Upper lobe of right lung (tissue), 1 donor: ENCODE results near the gene TBCK. TPM values are rescaled to one million over a fixed set of nuclear protein-coding genes. Genes with fewer than 3 reads are reported as not detected.

Source experiments
- ATAC-seq: fragments of 200-7000 bp; cut with Tn5 transposase; one replicate; pipeline ENCODE4 v1.9.1; 2020; ENCODE audit warnings: mild to moderate bottlenecking, moderate library complexity
- DNase-seq: peaks from one replicate; pipeline ENCODE4 v3.0.0-alpha.2; 2020
- H3K27ac ChIP-seq: fragments of 200-600 bp; one replicate; pipeline ENCODE4 v1.8.0; 2022
- H3K27me3 ChIP-seq: fragments of 200-600 bp; one replicate; pipeline ENCODE4 v1.8.0; 2022; ENCODE audit warnings: mild to moderate bottlenecking
- H3K36me3 ChIP-seq: fragments of 200-600 bp; one replicate; pipeline ENCODE4 v1.8.0; 2022
- H3K4me1 ChIP-seq: fragments of 200-600 bp; one replicate; pipeline ENCODE4 v1.8.0; 2022
- H3K4me3 ChIP-seq: fragments of 200-600 bp; one replicate; pipeline ENCODE4 v1.8.0; 2022; ENCODE audit warnings: mild to moderate bottlenecking
- H3K9me3 ChIP-seq: fragments of 200-600 bp; one replicate; pipeline ENCODE4 v1.8.0; 2022
- intact Hi-C: fragments of 100-400 bp; cut with DNase I; formaldehyde crosslinking; loops from one replicate; pipeline ENCODE4 v1.11.0; 2022
- total RNA-seq: library from RNA; stranded (reverse); fragmentation: NEBNext Ultra II Directional; extraction: Animal tissue kit (Norgen Biotek cat#: 25700); gene quantifications from one replicate; pipeline ENCODE4 v1.2.1, GENCODE V29; 2021
- TF ChIP-seq, protein P1 (sequence below): fragments of 200-600 bp; IDR thresholded peaks from one replicate; pipeline ENCODE4 v1.8.0; 2022; ENCODE audit warnings: antibody characterized with exemption
- donor health status: DM: no; HTN: yes; CAD: no; lungs with severe emphysema.

The TBCK gene
- total RNA-seq, 1 donor from 2014 or later = 51.7 TPM

DNA sequence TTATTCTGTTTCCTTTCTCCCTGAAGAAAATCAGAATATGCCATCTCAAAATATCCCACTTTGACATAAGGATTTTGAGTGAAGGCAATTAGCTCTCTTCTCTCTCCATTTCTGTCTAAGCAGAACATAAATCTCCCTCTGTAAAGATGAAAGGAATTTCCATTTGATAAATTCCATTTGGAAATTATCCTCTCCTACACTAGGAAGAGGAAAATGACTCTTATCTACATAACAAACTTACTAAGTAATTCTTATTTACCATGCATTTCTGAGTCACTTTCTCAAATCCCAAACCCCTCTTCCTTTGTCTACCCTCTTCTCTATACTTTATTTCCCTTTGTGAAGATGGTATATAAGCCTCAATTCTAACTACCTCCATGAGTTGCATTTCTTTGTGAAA is 11.4 kb downstream of the TBCK start:
- TF ChIP-seq, protein P1, sequence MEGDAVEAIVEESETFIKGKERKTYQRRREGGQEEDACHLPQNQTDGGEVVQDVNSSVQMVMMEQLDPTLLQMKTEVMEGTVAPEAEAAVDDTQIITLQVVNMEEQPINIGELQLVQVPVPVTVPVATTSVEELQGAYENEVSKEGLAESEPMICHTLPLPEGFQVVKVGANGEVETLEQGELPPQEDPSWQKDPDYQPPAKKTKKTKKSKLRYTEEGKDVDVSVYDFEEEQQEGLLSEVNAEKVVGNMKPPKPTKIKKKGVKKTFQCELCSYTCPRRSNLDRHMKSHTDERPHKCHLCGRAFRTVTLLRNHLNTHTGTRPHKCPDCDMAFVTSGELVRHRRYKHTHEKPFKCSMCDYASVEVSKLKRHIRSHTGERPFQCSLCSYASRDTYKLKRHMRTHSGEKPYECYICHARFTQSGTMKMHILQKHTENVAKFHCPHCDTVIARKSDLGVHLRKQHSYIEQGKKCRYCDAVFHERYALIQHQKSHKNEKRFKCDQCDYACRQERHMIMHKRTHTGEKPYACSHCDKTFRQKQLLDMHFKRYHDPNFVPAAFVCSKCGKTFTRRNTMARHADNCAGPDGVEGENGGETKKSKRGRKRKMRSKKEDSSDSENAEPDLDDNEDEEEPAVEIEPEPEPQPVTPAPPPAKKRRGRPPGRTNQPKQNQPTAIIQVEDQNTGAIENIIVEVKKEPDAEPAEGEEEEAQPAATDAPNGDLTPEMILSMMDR = no peak
- H3K4me1 ChIP-seq = no peaks in the 10 kb centered on the region
- no peak for ATAC-seq

DNA sequence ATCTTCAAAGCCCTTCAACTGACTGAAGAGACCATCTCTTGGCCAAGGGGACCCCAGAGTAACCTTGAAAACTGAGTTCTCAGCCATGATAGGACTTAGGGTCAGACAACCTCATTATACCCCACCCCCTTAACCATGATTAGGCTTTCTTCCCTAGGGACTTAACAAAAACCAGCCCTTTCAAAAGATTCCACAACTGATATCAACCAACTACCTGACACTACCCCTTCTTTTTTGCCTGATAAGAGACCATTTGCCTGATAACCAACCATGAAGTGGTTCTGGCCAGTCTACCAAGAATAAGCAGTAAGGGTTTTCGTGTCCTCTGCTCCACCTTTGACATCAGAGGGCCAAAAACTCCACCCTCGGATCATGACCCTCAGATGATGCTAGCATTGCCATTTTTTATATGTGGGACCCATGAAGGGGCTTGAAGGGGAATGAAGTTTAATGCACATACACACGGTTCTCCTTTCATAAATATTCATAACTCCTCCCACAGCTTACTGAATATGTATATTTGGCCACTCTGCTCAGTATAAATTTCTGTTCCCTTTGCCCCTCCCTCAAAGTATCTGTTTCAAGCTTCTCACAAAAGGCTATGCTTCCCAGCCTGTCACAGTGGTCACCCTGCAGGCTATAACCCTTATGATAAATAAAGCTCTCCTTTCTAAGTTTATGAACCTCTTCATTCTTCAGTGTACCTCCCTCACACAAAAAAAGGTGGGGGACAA is 12.3 kb downstream of the TBCK start:
- peaks cover 15% of the 10 kb centered on the region for H3K36me3 ChIP-seq
- no peaks in the 10 kb centered on the region for H3K4me1 ChIP-seq
- ATAC-seq = no peak
- intact Hi-C loops = no loop called here
- DNase-seq = no peak
- H3K27ac ChIP-seq = no peak overlapping the region
- H3K4me3 ChIP-seq = no peak overlapping the region
- no peaks in the 10 kb centered on the region for H3K27me3 ChIP-seq
- TF ChIP-seq, protein P1 = no peak
- H3K9me3 ChIP-seq = no peaks in the 10 kb centered on the region

More for the DNA sequence above, 11.4 kb downstream of the TBCK start:
- Histone ChIP-seq H3K27ac (no peak overlapping the region), H3K36me3 (peaks cover 15% of the 10 kb centered on the region), H3K4me3 (no peak overlapping the region), H3K27me3 (no peaks in the 10 kb centered on the region), H3K9me3 (no peaks in the 10 kb centered on the region)
- no peak for DNase-seq
- intact Hi-C loops = no loop called here

DNA sequence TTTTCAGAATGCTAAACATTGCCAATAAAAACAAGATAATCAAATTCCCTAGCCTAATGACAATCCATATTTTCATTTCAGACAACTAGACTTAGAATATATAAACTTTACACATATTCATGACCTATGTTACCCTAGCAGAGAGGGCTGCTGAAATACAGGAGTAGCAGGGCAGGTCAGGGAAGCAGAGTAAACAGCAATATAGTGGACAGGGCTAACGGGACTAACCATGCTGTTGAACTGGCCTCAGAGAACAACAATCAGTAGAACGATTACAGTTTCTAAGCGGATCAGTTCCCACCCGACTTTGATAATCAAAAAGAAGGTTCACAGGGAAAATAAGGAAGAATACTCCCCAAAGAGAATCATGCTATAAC is 14.0 kb downstream of the TBCK start:
- Histone ChIP-seq H3K27ac (no peak overlapping the region), H3K36me3 (peaks cover 11% of the 10 kb centered on the region), H3K9me3 (no peaks in the 10 kb centered on the region), H3K4me3 (no peak overlapping the region), H3K4me1 (no peaks in the 10 kb centered on the region), H3K27me3 (no peaks in the 10 kb centered on the region)
- DNase-seq (no peak), ATAC-seq (no peak)
- intact Hi-C loops = no loop called here
- TF ChIP-seq, protein P1 = no peak

DNA sequence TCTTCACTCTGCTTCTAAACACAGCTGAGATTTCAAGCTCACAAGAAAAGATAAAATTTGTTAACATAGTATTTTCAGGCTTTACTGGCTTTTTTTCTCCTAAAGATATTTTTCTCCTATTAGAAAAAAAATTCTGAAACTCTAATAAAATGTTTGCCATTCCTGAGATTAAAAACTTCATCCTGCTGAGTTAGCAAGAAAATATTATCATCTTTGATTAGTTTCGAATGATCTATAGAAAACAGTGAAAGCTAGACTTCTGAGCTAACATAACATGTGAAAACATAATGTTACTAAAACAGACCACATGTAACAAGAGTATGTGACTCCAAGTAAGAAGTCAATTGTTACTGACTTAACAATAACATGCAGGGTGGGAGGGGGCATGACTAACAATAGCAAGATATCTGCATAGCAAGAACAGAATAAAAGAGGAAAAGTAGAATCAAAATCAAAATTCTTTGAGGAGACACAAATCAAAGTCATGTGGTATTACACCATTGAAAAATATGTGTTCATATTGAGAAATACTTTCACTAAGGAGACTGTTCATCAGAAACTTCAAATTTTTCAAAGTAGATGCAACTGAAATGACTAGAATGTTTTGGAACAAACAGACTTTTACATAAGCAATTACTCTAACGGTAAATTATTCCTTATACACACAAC is 14.5 kb downstream of the TBCK start:
- no peak for ATAC-seq
- H3K36me3 ChIP-seq = peaks cover 6% of the 10 kb centered on the region
- H3K4me1 ChIP-seq = no peaks in the 10 kb centered on the region
- H3K27me3 ChIP-seq = no peaks in the 10 kb centered on the region
- no peak for DNase-seq
- TF ChIP-seq, protein P1 = no peak
- no peaks in the 10 kb centered on the region for H3K9me3 ChIP-seq
- intact Hi-C loops = no loop called here
- no peak overlapping the region for H3K4me3 ChIP-seq
- H3K27ac ChIP-seq = no peak overlapping the region

DNA sequence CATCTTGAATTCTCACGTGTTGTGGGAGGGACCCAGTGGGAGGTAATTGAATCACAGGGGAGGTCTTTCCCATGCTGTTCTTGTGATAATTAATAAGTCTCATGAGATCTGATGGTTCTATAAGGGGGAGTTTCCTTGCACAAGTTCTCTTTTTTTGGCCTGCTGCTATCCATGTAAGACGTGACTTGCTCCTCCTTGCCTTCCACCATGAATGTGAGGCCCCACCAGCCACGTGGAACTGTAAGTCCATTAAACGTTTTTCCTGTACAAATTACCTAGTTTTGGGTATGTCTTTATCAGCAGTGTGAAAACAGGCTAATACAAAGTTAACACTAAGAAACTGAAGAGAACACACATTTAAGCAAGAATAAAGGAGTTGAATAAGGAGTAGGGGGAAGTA is 16.0 kb downstream of the TBCK start:
- no peak for DNase-seq
- no peak overlapping the region for H3K27ac ChIP-seq
- H3K4me3 ChIP-seq = no peak overlapping the region
- H3K9me3 ChIP-seq = no peaks in the 10 kb centered on the region
- intact Hi-C loops = no loop called here
- H3K4me1 ChIP-seq = no peaks in the 10 kb centered on the region
- no peaks in the 10 kb centered on the region for H3K27me3 ChIP-seq
- TF ChIP-seq, protein P1 = no peak
- peaks cover 11% of the 10 kb centered on the region for H3K36me3 ChIP-seq
- ATAC-seq = no peak
